Memory B cell (primary cell): ENCODE measurements around the gene FABP1.

Experiments
- ATAC-seq: fragments of 150-1000 bp; cut with Tn5 transposase; 2 replicates; pipeline ENCODE4 v1.10.0; 2021; ENCODE audit warnings: low read depth, mild to moderate bottlenecking, moderate library complexity
- DNase-seq, 2 donors: peaks; one replicate each; pipeline ENCODE4 v3.0.0; 2022; ENCODE audit warnings: low spot score in 2 of 2
- H3K27ac Mint-ChIP-seq: one replicate; pipeline ENCODE4 v1.8.0; 2022; ENCODE audit warnings: mild to moderate bottlenecking, moderate library complexity, mixed read lengths
- H3K27me3 Mint-ChIP-seq: one replicate; pipeline ENCODE4 v1.8.0; 2022; ENCODE audit warnings: mixed read lengths
- H3K36me3 Mint-ChIP-seq: one replicate; pipeline ENCODE4 v1.8.0; 2022; ENCODE audit warnings: mild to moderate bottlenecking, mixed read lengths
- H3K4me1 Mint-ChIP-seq: one replicate; pipeline ENCODE4 v1.8.0; 2022; ENCODE audit warnings: mixed read lengths
- H3K4me3 Mint-ChIP-seq: one replicate; pipeline ENCODE4 v1.8.0; 2022; ENCODE audit warnings: mild to moderate bottlenecking, moderate library complexity, mixed read lengths
- H3K9me3 Mint-ChIP-seq: one replicate; pipeline ENCODE4 v1.8.0; 2022; ENCODE audit warnings: mixed read lengths

The FABP1 gene

DNA sequence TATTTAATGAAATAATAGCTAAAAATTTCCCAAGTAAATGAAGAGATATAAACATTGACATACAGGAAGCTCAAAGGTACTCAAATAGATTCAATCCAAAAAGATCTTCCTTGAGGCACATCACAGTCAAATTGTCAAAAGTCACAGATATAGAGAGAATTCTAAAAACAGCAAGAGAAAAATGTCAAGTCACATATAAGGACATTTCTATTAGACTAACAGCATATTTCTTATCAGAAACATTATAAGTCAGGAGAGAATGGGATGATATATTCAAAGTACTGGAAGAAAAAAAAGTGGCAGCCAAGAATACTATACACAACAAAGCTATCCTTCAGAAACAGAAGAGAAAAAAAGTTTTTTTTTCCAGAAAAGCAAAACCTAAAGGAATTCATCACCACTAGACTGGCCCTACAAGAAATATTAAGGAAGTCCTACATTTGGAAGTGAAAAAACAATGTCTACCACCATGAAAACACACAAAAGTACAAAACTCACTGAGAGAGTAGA, 21.1 kb upstream of the FABP1 start:
- no peak for DNase-seq
- no peak for ATAC-seq
- Mint-ChIP-seq H3K9me3 (peaks cover 19% of the 10 kb centered on the region), H3K36me3 (peaks cover 12% of the 10 kb centered on the region), H3K27me3 (peaks cover 7% of the 10 kb centered on the region), H3K4me1 (no peaks in the 10 kb centered on the region), H3K27ac (no peak overlapping the region), H3K4me3 (no peak overlapping the region)

DNA sequence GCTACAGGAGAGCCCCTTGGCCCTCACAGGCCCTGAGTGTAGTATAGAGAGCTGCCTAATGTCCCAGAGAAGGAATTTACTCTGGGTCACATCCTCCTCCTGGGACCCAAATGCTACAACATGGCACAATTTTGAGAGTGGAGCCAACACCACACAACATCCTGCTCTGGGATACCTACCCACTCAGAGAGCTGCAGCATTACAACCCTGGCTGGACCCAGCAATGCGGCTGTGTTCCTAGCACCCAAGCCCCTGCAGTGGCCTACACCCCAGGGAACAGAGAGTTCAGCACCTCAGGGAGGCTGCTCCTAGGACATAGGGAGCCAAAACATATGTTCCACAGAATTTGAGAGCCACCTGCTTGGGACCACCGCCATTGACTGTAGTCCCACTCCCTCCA, 19.3 kb upstream of the FABP1 start:
- Mint-ChIP-seq H3K4me1 (no peaks in the 10 kb centered on the region), H3K36me3 (peaks cover 8% of the 10 kb centered on the region), H3K27me3 (peaks cover 12% of the 10 kb centered on the region), H3K27ac (no peak overlapping the region), H3K9me3 (peaks cover 14% of the 10 kb centered on the region), H3K4me3 (no peak overlapping the region)
- ATAC-seq: no peak
- no peak for DNase-seq

DNA sequence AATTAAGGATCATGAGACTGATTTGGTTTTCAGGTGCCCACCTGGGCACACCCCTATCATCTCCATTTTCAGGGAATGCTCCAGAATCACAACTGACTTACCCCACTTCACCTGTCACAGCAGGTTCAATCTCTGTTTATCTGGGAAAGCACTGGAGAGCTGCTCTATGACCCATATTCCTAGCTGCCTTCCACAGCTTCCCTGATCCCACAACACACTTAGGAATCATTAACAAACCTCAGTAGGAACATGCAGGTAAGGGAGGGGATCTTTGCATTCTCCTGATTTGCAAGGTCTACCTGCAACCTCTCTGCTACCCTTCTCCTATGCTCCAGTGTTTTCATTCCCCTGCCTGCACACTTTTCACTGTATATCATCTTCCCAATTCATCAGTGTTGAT, 18.7 kb upstream of the FABP1 start:
- Mint-ChIP-seq H3K27ac (no peak overlapping the region), H3K36me3 (peaks cover 11% of the 10 kb centered on the region), H3K4me1 (no peaks in the 10 kb centered on the region), H3K4me3 (no peak overlapping the region), H3K9me3 (peaks cover 14% of the 10 kb centered on the region), H3K27me3 (peaks cover 16% of the 10 kb centered on the region)
- DNase-seq (no peak), ATAC-seq (no peak)

DNA sequence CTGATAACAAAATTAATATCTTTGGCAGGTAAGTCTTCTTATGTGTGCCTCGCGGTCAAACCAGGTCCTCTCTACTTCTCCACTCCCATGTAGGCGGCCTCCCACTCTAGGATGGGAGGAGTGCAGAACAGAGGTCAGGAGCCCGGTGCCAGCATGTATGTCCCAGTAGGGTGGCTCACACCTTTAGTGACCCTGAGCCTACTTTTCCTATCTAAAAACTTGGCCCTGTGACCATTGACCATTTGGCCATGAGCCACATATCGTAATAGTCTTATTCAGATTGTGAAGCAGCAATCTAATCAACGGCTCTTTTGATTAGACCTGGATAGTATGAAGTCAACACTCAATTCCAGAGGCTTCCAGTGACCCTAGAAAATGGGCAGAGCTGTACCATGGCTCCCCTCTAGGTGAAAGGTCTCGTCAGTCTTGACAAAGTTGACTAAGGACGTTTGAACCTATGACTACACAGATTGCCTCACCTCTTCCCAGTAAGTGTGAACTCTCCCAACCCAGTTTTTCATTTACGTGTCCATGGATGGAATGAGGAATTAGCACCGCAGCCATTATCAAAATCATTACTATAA, 17.1 kb upstream of the FABP1 start:
- Mint-ChIP-seq H3K4me1 (no peaks in the 10 kb centered on the region), H3K27ac (no peak overlapping the region), H3K27me3 (peaks cover 16% of the 10 kb centered on the region), H3K36me3 (peaks cover 11% of the 10 kb centered on the region), H3K9me3 (peaks cover 16% of the 10 kb centered on the region), H3K4me3 (no peak overlapping the region)
- DNase-seq: no peak
- ATAC-seq: no peak

DNA sequence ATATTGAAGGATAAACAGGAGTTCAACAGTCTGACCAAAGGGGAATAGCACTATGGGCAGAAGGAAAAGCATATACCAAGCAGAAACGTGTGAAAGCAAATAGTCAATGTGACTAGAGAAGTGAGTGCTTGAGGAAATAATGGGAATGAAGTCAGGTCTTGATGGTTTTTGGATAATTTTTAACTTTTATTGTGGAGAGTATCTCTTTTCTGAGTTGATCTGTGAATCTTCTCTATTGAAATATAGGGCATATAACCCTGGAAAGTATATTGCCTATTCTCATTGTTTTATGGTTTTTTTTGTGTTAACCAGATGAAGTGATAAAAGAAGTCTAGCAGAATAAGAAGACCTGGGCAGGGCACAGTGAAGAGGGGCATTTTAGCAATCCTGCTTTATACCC, 16.4 kb upstream of the FABP1 start:
- no peak for ATAC-seq
- Mint-ChIP-seq H3K36me3 (peaks cover 11% of the 10 kb centered on the region), H3K27ac (no peak overlapping the region)

DNA sequence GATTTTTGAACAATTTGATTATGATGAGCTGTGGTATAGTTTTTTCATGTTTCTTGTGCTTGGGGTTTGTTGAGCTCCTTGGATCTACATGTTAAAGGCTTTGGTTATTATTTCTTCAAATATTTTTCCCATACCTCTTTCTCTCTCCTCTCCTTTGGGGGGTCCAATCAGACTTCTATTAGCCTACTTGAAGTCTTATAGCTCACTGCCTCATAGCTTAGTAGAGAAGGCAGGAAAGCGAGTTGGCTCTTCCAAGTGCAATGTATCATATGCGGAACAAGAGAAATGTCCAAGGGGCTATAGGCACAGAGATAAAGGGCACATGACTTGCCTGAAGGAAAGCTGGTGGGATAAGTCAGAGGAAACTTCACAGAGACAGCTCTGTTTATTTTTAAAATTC, 14.1 kb upstream of the FABP1 start:
- H3K27me3 Mint-ChIP-seq: peaks cover 16% of the 10 kb centered on the region
- H3K9me3 Mint-ChIP-seq: peaks cover 6% of the 10 kb centered on the region
- no peak overlapping the region for H3K27ac Mint-ChIP-seq
- ATAC-seq (no peak), DNase-seq (no peak)
- peaks cover 6% of the 10 kb centered on the region for H3K36me3 Mint-ChIP-seq
- no peaks in the 10 kb centered on the region for H3K4me1 Mint-ChIP-seq
- H3K4me3 Mint-ChIP-seq: no peak overlapping the region

More for the DNA sequence above, 16.4 kb upstream of the FABP1 start:
- H3K27me3 Mint-ChIP-seq: peaks cover 16% of the 10 kb centered on the region
- H3K4me3 Mint-ChIP-seq: no peak overlapping the region
- no peak for DNase-seq
- no peaks in the 10 kb centered on the region for H3K4me1 Mint-ChIP-seq
- peaks cover 15% of the 10 kb centered on the region for H3K9me3 Mint-ChIP-seq

DNA sequence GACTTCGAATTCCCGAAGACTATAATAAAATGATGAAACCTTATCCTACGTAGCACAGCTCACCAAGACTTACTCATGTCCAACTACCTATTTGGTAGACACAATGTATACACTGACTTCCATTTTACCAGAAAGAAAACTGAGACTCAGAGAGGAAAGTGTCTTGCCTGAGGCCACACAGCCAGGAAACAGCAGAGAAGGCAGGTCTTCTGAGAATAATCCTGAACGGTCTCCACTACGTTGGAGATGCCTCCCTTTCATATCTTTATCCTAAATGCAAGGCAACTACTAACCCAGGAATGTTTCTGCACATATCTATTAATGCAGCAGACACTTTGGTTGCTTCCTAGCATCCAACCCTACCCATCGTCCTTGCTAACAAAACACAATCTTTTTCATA, 11.9 kb upstream of the FABP1 start:
- no peak overlapping the region for H3K4me3 Mint-ChIP-seq
- DNase-seq (no peak), ATAC-seq (no peak)
- H3K9me3 Mint-ChIP-seq: peaks cover 6% of the 10 kb centered on the region
- H3K36me3 Mint-ChIP-seq: peaks cover 3% of the 10 kb centered on the region
- H3K27ac Mint-ChIP-seq: no peak overlapping the region
- peaks cover 25% of the 10 kb centered on the region for H3K27me3 Mint-ChIP-seq
- H3K4me1 Mint-ChIP-seq: no peaks in the 10 kb centered on the region

DNA sequence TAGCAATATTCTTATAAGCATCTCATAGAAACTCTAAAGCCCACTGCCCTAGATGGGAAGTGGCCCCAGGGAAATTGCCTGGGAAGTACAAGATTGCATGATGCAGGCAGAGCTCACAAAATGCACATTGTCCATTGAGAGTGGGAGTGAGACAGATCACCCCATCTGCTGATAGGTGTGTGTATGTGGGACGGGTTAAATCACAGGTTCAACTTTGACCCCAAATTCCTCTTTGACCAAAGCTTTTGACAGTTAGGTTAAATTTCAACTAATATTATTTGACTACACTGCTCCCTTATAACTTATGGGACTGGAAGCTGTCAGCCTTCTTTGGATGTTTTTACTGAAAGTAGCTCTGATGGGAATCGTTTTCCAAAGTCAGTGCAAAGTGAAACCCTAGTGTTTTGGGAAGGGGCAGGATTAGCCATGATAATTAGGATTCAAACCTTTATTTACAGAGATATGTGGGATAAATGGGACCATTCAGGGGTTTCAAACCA, 11.4 kb upstream of the FABP1 start:
- peaks cover 3% of the 10 kb centered on the region for H3K36me3 Mint-ChIP-seq
- H3K27me3 Mint-ChIP-seq: peaks cover 23% of the 10 kb centered on the region
- no peaks in the 10 kb centered on the region for H3K4me1 Mint-ChIP-seq
- no peak overlapping the region for H3K27ac Mint-ChIP-seq
- ATAC-seq (no peak), DNase-seq (no peak)
- no peak overlapping the region for H3K4me3 Mint-ChIP-seq
- peaks cover 6% of the 10 kb centered on the region for H3K9me3 Mint-ChIP-seq

DNA sequence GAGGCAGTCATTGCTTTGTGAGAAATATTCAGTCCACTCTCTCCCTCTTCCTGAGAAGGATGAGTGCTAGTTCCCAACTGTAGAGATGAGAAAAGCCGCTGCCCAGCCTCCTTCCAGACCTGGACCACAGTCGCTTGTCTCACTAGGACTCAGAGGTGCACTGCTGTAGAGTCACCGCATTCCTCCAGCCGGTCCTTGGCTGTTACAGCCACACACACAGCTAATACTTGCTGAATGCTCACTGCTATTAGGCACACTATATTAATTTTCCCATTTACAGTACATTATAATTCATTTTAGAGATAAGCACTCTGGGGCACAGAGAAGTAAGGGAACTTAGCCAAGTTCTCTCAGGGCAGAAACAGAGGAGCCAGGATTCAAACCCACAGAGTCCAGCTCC, 10.0 kb upstream of the FABP1 start:
- Mint-ChIP-seq H3K4me3 (no peak overlapping the region), H3K4me1 (no peaks in the 10 kb centered on the region), H3K9me3 (peaks cover 6% of the 10 kb centered on the region), H3K36me3 (peaks cover 3% of the 10 kb centered on the region), H3K27me3 (peaks cover 15% of the 10 kb centered on the region), H3K27ac (no peak overlapping the region)
- DNase-seq: no peak
- ATAC-seq: no peak

DNA sequence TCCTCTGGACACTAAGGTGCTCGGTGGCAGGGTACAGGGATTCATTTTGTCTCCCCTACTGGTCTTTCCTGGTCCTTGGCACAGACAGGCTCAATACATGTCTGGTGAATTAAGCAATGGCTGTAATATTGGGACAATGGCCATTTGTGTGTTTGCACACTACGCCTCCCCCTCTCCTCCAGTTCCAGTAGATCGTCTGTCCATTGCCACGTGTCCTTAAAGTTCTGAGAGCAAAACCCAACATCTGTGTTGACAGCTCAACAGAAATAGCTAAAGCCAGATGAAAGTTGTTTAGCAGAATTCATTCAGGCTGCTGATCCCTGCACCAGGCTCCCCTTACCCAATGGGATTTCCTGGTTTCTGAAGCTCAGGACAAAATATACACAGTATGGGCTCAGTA, 9.0 kb upstream of the FABP1 start:
- Mint-ChIP-seq H3K27me3 (peaks cover 14% of the 10 kb centered on the region), H3K9me3 (peaks cover 3% of the 10 kb centered on the region), H3K27ac (no peak overlapping the region), H3K36me3 (peaks cover 1% of the 10 kb centered on the region), H3K4me3 (no peak overlapping the region), H3K4me1 (no peaks in the 10 kb centered on the region)
- DNase-seq (no peak), ATAC-seq (no peak)

DNA sequence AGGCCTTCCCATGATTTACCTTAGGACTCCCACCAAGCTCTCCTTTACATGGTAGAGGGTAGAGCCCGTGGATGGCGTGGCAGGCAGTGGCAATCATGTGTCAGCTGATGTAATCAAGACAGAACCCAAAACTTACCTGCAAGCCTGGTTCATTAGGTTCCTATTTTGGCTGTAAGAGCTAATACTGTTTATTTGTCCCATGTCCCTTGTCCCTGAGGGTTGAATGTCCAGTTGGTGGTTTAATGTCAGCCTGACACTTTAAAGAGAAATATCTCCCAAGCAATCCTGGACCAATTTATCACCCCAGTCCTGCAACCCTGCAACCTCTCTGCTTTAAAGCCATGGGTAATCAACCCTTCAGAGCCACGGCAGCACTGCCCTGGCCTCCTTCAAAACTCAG, 6.0 kb upstream of the FABP1 start:
- H3K9me3 Mint-ChIP-seq: no peaks in the 10 kb centered on the region
- ATAC-seq: no peak

DNA sequence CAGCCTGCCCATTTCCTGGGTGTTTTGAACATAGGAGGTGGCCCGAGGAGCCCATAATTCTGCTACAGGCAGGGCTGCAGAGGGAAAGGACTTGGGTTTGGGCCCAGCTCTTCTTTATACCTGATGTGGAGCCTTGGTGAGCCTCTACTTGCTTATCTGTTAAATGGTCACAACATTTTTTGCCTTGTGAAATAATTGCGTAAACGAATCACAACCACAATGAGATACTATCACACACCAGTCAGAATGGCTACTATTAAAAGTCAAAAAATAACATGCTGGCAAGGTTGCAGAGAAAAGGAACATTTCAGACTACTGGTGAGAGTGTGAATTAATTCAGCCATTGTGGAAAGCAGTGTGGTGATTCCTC, 4.1 kb upstream of the FABP1 start:
- no peaks in the 10 kb centered on the region for H3K9me3 Mint-ChIP-seq

More for the DNA sequence above, 6.0 kb upstream of the FABP1 start:
- H3K27me3 Mint-ChIP-seq: peaks cover 19% of the 10 kb centered on the region
- no peak overlapping the region for H3K27ac Mint-ChIP-seq
- no peaks in the 10 kb centered on the region for H3K4me1 Mint-ChIP-seq
- H3K4me3 Mint-ChIP-seq: no peak overlapping the region
- no peaks in the 10 kb centered on the region for H3K36me3 Mint-ChIP-seq
- no peak for DNase-seq

DNA sequence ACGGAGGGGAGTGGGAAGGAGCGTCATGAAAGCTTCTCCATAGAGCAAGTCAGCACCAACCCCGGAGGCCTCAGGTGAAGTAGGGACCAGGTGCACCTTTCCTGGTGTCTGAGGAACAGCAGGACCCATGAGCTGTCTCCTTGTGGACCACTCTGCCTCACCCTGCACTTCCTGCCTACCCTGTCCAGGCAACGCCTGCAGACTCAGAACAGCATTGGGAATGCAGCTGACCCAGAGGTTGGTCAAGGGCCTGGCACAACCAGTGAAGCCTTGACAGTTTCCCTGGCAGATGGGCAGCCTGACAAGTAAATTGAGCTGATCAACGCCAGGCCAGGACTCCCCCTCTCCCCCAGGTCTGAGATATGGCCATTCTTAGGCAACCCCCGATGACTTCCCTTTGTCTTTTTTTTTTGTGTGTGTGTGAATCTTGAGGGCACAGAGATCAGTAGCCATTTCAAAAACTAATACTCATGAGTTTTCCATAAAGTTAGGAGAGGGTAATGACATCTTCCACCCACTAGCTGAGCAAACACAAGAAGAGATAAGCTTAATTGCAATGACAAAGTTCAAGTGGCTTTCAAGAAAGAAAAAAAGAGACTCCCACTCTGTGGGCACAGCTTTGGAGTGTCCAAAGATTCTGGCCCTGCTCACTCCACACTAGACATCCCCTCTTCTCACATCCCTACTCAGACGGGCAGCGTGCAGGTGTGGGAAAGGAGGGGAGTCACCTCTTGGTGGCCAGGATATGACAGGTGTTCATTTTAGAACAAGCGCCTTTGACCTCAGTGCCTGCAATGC, 3.5 kb upstream of the FABP1 start:
- Mint-ChIP-seq H3K4me3 (no peak overlapping the region), H3K4me1 (no peaks in the 10 kb centered on the region), H3K36me3 (no peaks in the 10 kb centered on the region), H3K27ac (no peak overlapping the region), H3K9me3 (no peaks in the 10 kb centered on the region), H3K27me3 (peaks cover 26% of the 10 kb centered on the region)
- DNase-seq: no peak
- ATAC-seq: no peak

More for the DNA sequence above, 4.1 kb upstream of the FABP1 start:
- Mint-ChIP-seq H3K27me3 (peaks cover 25% of the 10 kb centered on the region), H3K36me3 (no peaks in the 10 kb centered on the region), H3K27ac (no peak overlapping the region), H3K4me1 (no peaks in the 10 kb centered on the region), H3K4me3 (no peak overlapping the region)
- ATAC-seq (no peak), DNase-seq (no peak)

DNA sequence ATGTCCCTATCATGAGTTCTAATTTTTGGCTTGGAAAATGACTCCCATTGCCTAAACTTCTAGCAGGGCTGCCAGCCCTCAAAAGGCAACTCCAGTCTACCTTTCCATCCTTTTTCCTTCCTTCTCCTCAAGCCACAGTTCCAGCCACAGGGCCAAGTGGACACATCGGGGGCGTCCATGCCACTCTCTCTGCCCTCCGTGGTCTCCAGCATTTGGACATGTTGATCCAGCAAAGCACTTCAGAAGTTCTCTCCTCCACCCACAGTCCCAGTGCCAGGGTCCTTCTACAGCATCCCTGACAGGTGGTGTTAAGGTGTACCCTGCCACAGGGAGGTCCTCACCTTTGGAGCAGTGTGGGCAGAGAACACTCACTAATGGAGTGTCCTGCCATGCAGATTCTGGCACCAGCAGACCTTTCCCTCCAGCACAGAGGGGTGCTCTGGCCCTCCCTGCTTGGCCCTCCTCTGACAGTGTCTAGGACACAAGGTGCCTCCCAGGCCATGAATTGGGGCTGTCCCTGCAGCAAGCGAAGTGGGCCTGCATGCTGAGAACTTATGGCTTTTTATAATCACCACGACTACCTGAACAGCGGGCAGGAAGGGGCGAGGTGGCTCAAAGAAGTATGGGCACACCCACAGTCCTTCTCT, 1.6 kb upstream of the FABP1 start:
- H3K9me3 Mint-ChIP-seq: no peaks in the 10 kb centered on the region
- no peaks in the 10 kb centered on the region for H3K4me1 Mint-ChIP-seq
- no peak overlapping the region for H3K27ac Mint-ChIP-seq
- peaks cover 18% of the 10 kb centered on the region for H3K27me3 Mint-ChIP-seq
- no peak overlapping the region for H3K4me3 Mint-ChIP-seq
- no peak for DNase-seq
- H3K36me3 Mint-ChIP-seq: no peaks in the 10 kb centered on the region
- ATAC-seq: no peak
